ENCODE measurements around the gene NCKAP5. TPM values are rescaled to one million over a fixed set of nuclear protein-coding genes. Genes with fewer than 3 reads are reported as not detected.
A peak's percentile ranks its signal among the peaks of the same experiment; 100 is the strongest.

Gene NCKAP5
- total and polyA plus RNA-seq, 8 donors = 4.0 to 22.1 (median 14.4) TPM

DNA sequence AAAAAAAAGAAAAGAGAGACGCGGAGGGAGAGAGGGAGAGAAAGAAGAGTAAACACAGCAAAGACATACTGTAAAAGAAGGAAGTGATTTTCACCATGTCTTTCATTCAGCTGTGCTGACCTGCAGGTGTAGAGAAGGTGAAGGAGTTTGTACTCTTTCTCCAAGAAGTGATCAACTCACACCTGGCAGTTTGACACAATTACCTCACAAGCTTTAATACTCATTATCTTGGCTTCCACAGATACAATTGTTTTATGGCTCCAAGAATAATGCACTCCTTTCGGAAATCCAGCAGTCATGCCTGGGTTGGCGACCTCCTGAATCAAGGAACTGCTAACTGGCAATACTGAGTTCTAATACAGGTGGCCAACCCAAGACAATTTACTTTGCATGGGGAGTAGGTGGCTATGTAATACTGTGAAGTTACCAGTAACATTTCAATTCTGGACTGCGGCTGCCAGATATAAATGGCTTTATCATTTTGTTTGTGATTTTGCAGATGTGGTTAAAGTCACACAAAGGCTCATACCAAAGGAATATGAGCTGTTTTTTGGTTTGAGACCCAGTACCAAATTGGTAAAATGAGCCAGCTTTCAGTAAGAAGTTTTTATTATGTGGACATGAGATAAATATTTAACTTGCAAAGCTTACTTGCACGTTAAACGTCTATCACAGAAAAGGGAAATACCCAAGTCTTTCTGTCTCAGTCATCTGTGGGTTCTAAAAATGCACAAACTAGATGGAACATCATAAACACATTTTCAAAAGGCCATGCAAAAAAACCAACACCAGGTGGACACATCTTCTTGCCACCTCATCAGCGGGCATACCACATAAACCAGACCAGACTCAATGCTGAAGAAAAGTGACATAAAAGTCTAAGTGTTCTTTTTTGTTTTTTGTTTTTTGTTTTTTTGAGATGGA, 69.3 kb downstream of the NCKAP5 start:
- H3K4me3 ChIP-seq = no peak overlapping the region
- DNase-seq = no peak
- no peak overlapping the region for H3K27ac ChIP-seq
- H3K27me3 ChIP-seq = no peaks in the 10 kb centered on the region
- no peaks in the 10 kb centered on the region for H3K4me1 ChIP-seq
- intact Hi-C loops (cut with DNase I) = no loop called here
- TF ChIP-seq CTCF (IDR thresholded peaks at IDR 0.05) = no peak
- no peaks in the 10 kb centered on the region for H3K9me3 ChIP-seq
- no peak for ATAC-seq
- no peaks in the 10 kb centered on the region for H3K36me3 ChIP-seq

- TF ChIP-seq CTCF (IDR thresholded peaks at IDR 0.05) = no peak
- Histone ChIP-seq H3K27ac (no peak overlapping the region), H3K4me3 (no peak overlapping the region), H3K36me3 (no peaks in the 10 kb centered on the region), H3K27me3 (no peaks in the 10 kb centered on the region), H3K4me1 (no peaks in the 10 kb centered on the region), H3K9me3 (no peaks in the 10 kb centered on the region)
- intact Hi-C loops (cut with DNase I) = no loop called here
- ATAC-seq (no peak), DNase-seq (no peak)
Measured at GRCh38 chr2:133497951-133498565, 70.2 kb downstream of the NCKAP5 start.

DNA sequence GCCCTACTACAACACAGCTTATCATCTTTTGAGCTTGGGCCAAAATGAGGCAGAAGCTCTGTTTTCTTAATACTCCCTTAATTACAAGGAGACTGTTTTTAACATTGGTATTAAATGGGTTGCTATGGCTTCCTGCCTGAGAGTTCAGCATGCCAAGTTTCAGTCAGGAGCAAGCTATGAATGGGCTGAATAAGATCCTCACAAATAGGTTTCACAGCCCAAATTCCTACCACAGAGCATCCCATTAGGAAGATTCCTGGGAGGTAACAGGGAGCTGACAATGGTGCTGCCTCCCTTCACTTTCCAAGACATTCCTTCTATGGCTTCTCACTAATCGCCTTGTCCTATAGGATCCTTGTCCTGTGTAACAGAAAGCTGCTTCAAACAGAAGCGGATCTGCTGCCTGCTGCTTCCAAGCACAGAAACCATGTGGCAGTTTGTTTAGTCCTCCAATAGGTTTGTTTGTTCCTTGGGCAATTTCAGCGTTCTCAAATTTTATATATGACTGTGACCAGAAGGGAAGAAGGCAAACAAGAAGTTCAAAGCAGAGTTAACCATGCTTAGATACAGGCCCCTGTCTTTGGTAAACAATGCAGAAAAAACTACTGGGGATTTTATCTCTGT, 70.9 kb downstream of the NCKAP5 start:
- H3K4me1 ChIP-seq = no peaks in the 10 kb centered on the region
- TF ChIP-seq CTCF (IDR thresholded peaks at IDR 0.05) = no peak
- H3K9me3 ChIP-seq = no peaks in the 10 kb centered on the region
- H3K27ac ChIP-seq = no peak overlapping the region
- intact Hi-C loops (cut with DNase I) = no loop called here
- no peaks in the 10 kb centered on the region for H3K27me3 ChIP-seq
- DNase-seq (peak in 2 of 4 donors; percentile 30 to 59), ATAC-seq (no peak)
- no peaks in the 10 kb centered on the region for H3K36me3 ChIP-seq
- no peak overlapping the region for H3K4me3 ChIP-seq

DNA sequence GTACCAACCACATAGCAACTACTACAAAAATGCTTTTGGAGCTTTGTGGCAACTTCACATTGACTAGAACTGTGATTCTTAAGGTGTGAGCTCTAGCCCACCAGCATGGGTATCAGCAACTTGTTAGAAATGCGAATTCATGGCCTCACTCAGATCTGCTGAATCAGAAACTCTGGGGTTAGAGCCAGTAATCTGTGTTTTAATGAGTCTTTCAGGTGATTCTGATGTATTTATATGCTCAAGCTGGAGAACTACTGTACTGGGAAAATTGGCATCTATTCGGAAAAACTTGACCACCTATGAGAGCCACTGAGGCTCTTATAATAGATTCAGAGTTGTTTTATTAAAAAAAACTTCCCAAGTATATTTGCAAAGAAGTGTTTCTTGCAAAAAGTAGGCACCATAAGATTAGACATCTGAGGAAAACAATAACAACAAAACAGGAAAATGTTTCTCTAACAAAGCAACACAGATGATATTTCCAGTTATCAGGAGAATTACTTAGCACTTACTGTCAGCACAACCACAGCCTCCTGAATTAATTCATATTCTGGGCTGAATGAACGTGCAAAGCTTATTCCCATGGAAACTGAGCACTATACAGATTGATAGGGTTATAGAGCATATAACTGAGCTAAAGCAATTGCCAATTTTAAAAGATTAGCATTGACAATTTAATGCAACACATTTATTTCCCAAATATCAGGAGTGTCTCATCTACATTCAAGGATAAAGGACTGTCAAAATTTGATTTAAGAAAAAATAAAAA, 71.6 kb downstream of the NCKAP5 start:
- no peaks in the 10 kb centered on the region for H3K4me1 ChIP-seq
- no peaks in the 10 kb centered on the region for H3K36me3 ChIP-seq
- ATAC-seq (no peak), DNase-seq (no peak)
- H3K4me3 ChIP-seq = no peak overlapping the region
- intact Hi-C loops (cut with DNase I) = no loop called here
- H3K27me3 ChIP-seq = no peaks in the 10 kb centered on the region
- no peaks in the 10 kb centered on the region for H3K9me3 ChIP-seq
- TF ChIP-seq CTCF (IDR thresholded peaks at IDR 0.05) = no peak
- no peak overlapping the region for H3K27ac ChIP-seq
